ENCODE results near the gene ING1.

DNA sequence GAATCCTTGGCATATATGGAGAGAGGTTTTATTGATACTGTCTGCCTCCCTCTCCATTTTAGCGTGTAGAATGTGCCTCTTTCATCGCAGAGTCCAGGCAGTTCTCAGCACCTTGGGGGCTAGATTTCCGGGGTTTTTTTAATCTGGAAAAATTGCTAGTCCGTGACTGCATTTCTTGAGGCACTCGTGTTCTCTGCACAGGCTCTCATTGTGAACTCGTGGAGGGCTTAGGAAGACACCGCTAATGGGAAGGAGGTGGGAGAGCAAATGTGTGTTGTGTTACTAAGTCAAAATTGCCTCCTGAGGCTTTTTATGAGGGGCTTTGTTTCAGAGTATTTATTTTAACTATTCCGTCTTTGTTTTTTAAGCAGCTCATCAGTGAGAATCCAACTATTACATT is 10.1 kb downstream of the ING1 start:
- TF ChIP-seq, protein P1, sequence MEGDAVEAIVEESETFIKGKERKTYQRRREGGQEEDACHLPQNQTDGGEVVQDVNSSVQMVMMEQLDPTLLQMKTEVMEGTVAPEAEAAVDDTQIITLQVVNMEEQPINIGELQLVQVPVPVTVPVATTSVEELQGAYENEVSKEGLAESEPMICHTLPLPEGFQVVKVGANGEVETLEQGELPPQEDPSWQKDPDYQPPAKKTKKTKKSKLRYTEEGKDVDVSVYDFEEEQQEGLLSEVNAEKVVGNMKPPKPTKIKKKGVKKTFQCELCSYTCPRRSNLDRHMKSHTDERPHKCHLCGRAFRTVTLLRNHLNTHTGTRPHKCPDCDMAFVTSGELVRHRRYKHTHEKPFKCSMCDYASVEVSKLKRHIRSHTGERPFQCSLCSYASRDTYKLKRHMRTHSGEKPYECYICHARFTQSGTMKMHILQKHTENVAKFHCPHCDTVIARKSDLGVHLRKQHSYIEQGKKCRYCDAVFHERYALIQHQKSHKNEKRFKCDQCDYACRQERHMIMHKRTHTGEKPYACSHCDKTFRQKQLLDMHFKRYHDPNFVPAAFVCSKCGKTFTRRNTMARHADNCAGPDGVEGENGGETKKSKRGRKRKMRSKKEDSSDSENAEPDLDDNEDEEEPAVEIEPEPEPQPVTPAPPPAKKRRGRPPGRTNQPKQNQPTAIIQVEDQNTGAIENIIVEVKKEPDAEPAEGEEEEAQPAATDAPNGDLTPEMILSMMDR (IDR thresholded peaks at IDR 0.05): no peak
- no peak for TF ChIP-seq POLR2A (IDR thresholded peaks at IDR 0.05)

Measured in esophagus squamous epithelium (tissue), 4 donors.